BE2C (cell line): ENCODE data around the gene ANO9.

Experiments
- DNase-seq: peaks from one replicate; pipeline ENCODE4 v3.0.0-alpha.2; 2020
- H3K27me3 ChIP-seq: fragments of 250-450 bp; sonication (Bioruptor Pico); 2 replicates; pipeline ENCODE4 v1.5.1; 2020; ENCODE audit warnings: mild to moderate bottlenecking
- H3K36me3 ChIP-seq: fragments of 250-450 bp; sonication (Bioruptor Pico); 2 replicates; pipeline ENCODE4 v1.5.1; 2020; ENCODE audit warnings: mild to moderate bottlenecking
- H3K4me1 ChIP-seq: fragments of 250-450 bp; sonication (Bioruptor Pico); 2 replicates; pipeline ENCODE4 v1.5.1; 2020
- H3K4me3 ChIP-seq: 2 replicates; pipeline ENCODE4 v1.5.1; 2011; ENCODE audit warnings: low read depth, low read length
- H3K9me3 ChIP-seq: fragments of 250-450 bp; sonication (Bioruptor Pico); 2 replicates; pipeline ENCODE4 v1.5.1; 2020
- CTCF ChIP-seq: IDR thresholded peaks from 2 replicates; pipeline ENCODE4 v1.5.1; 2012; ENCODE audit warnings: mild to moderate bottlenecking, low read depth, low read length

The ANO9 gene

GRCh38 chr11:370070-370941 lies 71.5 kb downstream of the ANO9 start:
- no peaks in the 10 kb centered on the region for H3K36me3 ChIP-seq
- no peaks in the 10 kb centered on the region for H3K4me1 ChIP-seq
- DNase-seq: no peak
- H3K9me3 ChIP-seq: no peaks in the 10 kb centered on the region
- H3K4me3 ChIP-seq: no peak overlapping the region
- TF ChIP-seq CTCF: no peak
- peaks cover 11% of the 10 kb centered on the region for H3K27me3 ChIP-seq

DNA sequence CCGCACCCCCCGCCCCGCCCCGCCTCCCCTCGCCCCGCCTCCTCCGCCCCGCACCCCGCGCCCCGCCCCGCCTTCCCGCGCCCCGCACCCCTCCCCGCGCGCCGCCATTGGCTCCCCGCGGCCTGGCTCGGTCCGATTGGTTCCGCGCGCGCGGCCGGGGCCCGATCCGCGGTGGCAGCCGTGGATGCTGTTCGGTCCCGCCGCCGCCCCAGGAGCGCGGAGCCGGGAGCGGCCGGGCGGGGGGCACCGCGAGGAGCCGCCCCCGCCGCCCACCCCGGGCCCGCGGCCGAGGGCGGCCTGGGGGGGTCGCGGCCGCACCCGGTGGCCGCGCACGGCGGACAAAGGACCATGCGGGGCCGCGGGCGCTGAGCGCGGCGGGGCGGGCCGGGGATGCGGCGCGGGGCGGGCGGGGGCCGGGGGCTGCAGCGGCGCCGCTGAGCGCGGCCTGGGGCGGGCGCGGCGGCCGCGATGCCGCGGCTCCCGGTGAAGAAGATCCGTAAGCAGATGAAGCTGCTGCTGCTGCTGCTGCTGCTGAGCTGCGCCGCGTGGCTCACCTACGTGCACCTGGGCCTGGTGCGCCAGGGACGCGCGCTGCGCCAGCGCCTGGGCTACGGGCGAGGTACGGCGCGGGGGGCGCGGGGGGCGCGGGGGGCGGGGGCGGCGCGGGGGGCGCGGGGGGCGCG lies 72.3 kb downstream of the ANO9 start, which contains the start of gene B4GALNT4:
TSS of gene B4GALNT4 (plus strand) at position 164 of the 683 bp plus-strand sequence. CDS start at position 469, 305 bp downstream.
- TF ChIP-seq CTCF: no peak
- H3K4me3 ChIP-seq: no peak within 1 kb of the TSS

DNA sequence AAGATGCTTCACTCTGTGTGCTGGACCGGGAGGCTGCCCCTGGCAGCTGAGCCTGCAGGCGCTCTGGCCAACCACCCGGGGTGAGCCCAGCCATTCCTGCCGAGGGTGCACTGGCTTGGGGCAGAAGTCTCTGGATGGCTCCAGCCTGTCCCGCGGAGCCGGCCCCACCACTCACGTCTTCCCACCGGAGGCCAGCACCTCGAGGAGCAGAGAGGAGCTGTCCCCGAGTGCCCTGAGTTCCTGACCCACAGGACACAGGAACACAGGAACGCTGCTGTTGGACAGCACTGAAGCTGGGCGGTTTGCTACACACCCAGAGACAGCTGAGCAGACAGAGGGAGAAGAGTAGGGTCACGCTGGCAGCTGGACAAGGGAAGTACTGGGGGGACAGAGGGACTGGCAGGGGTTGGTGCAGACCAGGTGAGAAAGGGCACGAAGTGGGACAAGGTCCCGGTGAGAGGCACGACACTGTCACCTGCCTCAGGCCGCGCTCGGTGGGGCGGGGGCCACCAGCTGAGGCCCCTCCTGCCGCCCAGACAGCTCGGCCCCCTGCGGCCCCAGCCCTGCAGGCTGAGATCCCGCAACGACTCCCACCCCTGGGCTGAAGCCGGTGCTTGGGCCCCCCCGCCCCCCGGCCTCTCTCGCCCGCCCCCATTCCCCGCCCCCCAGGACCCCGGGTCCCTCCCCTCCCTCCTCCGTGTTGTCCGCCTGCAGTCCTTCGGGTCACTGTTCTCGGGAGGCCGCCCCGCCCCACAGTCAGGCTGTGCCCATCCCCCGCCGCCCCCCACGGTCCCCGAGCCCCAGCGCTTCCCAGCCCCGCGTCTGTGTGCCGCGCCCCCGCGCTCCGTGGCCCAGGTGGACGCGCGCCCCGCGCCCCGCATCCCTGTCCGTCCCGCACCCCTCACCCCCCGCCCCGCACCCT lies 73.1 kb downstream of the ANO9 start:
- DNase-seq: no peak
- no peak for TF ChIP-seq CTCF
- no peaks in the 10 kb centered on the region for H3K9me3 ChIP-seq
- H3K36me3 ChIP-seq: no peaks in the 10 kb centered on the region
- no peaks in the 10 kb centered on the region for H3K4me1 ChIP-seq
- no peak overlapping the region for H3K4me3 ChIP-seq
- peaks cover 11% of the 10 kb centered on the region for H3K27me3 ChIP-seq

More for the DNA sequence above, 72.3 kb downstream of the ANO9 start, which contains the start of gene B4GALNT4:
- Histone ChIP-seq H3K27me3 (peaks cover 11% of the 10 kb centered on the region), H3K4me1 (no peaks in the 10 kb centered on the region), H3K36me3 (no peaks in the 10 kb centered on the region), H3K9me3 (no peaks in the 10 kb centered on the region)
- DNase-seq: no peak

GRCh38 chr11:367956-368413 lies 73.8 kb downstream of the ANO9 start:
- DNase-seq: no peak
- Histone ChIP-seq H3K4me3 (no peak overlapping the region), H3K27me3 (peaks cover 11% of the 10 kb centered on the region), H3K9me3 (no peaks in the 10 kb centered on the region), H3K36me3 (no peaks in the 10 kb centered on the region), H3K4me1 (no peaks in the 10 kb centered on the region)
- TF ChIP-seq CTCF: no peak
